Amniotic stem cell (primary cell): ENCODE measurements around the gene MBOAT2.

Source experiments
- DNase-seq: peaks from one replicate; lab custom pipeline; 2025; lab: John Stamatoyannopoulos, UW

The MBOAT2 gene

GRCh38 chr2:9018109-9018508 lies 14.6 kb upstream of the MBOAT2 start:
- no peak for DNase-seq

- no peak for DNase-seq
Observed at GRCh38 chr2:9017411-9017810, 13.9 kb upstream of the MBOAT2 start.

GRCh38 chr2:9015998-9016397 lies 12.5 kb upstream of the MBOAT2 start:
- DNase-seq, result no peak

- DNase-seq, result no peak
Observed at GRCh38 chr2:9013403-9013802, 9.9 kb upstream of the MBOAT2 start.

- peak; percentile 41 for DNase-seq
Observed at GRCh38 chr2:9010866-9011265, 7.4 kb upstream of the MBOAT2 start.

- DNase-seq, result no peak
Observed at GRCh38 chr2:9008951-9009664, 5.6 kb upstream of the MBOAT2 start.

- DNase-seq, result no peak
Observed at GRCh38 chr2:9006368-9006767, 2.9 kb upstream of the MBOAT2 start.

GRCh38 chr2:9004338-9005204 lies 1.1 kb upstream of the MBOAT2 start:
- DNase-seq, result peak; percentile 25

- DNase-seq, result no peak
Observed at GRCh38 chr2:9003366-9003615, 193 bp downstream of the MBOAT2 start.

GRCh38 chr2:9002637-9003365 lies 683 bp downstream of the MBOAT2 start:
- no peak for DNase-seq

- DNase-seq, result no peak
Observed at GRCh38 chr2:9002313-9002636, 1.2 kb downstream of the MBOAT2 start.

- DNase-seq, result no peak
Observed at GRCh38 chr2:9001778-9002177, 1.7 kb downstream of the MBOAT2 start.

- no peak for DNase-seq
Observed at GRCh38 chr2:9001229-9001628, 2.3 kb downstream of the MBOAT2 start.

GRCh38 chr2:9000442-9000841 lies 3.0 kb downstream of the MBOAT2 start:
- no peak for DNase-seq

GRCh38 chr2:8999797-9000196 lies 3.7 kb downstream of the MBOAT2 start:
- DNase-seq, result no peak

- no peak for DNase-seq
Observed at GRCh38 chr2:8999102-8999446, 4.4 kb downstream of the MBOAT2 start.

- no peak for DNase-seq
Observed at GRCh38 chr2:8998418-8999101, 4.9 kb downstream of the MBOAT2 start.

- no peak for DNase-seq
Observed at GRCh38 chr2:8997631-8998030, 5.9 kb downstream of the MBOAT2 start.

- DNase-seq, result no peak
Observed at GRCh38 chr2:8997108-8997507, 6.4 kb downstream of the MBOAT2 start.

- no peak for DNase-seq
Observed at GRCh38 chr2:8996006-8996405, 7.5 kb downstream of the MBOAT2 start.

- DNase-seq, result no peak
Observed at GRCh38 chr2:8994386-8994785, 9.1 kb downstream of the MBOAT2 start.

GRCh38 chr2:8993902-8994278 lies 9.6 kb downstream of the MBOAT2 start:
- DNase-seq, result no peak
